AG04450 (cell line): ENCODE measurements around the gene FNIP2. TPM values are rescaled to one million over a fixed set of nuclear protein-coding genes. Genes with fewer than 3 reads are reported as not detected.
A peak's percentile ranks its signal among the peaks of the same experiment; 100 is the strongest.

Experiments
- CTCF ChIA-PET: fragments of 300-600, 350-600 bp; formaldehyde crosslinking; extraction: SDS; loops from one replicate; lab custom pipeline; 2022; ENCODE audit warnings: antibody characterized with exemption, inconsistent platforms; lab: Charles Lee
- POLR2A ChIA-PET: fragments of 350-600 bp; formaldehyde crosslinking; extraction: SDS; loops from one replicate; lab custom pipeline; 2021; ENCODE audit warnings: antibody characterized with exemption, inconsistent platforms; lab: Yijun Ruan, JAX
- DNase-seq: peaks from one replicate; pipeline ENCODE4 v3.0.0-alpha.2; 2011; ENCODE audit warnings: low read depth, low spot score
- H3K27ac ChIP-seq: one replicate; pipeline ENCODE4 v1.5.1; 2012; ENCODE audit warnings: low read depth, low read length, control low read depth
- H3K27me3 ChIP-seq: one replicate; pipeline ENCODE4 v1.6.0; 2012; ENCODE audit warnings: low read length; ENCODE audit not compliant: control insufficient read depth, insufficient read depth
- H3K4me3 ChIP-seq: 2 replicates; pipeline ENCODE4 v1.5.1; 2011; ENCODE audit warnings: mild to moderate bottlenecking, low read depth, low read length, control low read depth
- H3K9me3 ChIP-seq: 2 replicates; pipeline ENCODE4 v1.5.1; 2012; ENCODE audit warnings: low read length; ENCODE audit not compliant: control insufficient read depth, insufficient read depth
- polyA plus RNA-seq: library from polyadenylated mRNA; depleted of rRNA; stranded (reverse); fragments of >200 nt; gene quantifications from 2 replicates; pipeline ENCODE4 v1.2.3, GENCODE V29; 2011
- TF ChIP-seq, protein P1 (sequence below): IDR thresholded peaks from 2 replicates; pipeline ENCODE4 v1.5.1; 2011; ENCODE audit warnings: low read depth, low read length, control low read depth, inconsistent platforms

Gene FNIP2
- polyA plus RNA-seq, 1 experiment, result 8.4 TPM

DNA sequence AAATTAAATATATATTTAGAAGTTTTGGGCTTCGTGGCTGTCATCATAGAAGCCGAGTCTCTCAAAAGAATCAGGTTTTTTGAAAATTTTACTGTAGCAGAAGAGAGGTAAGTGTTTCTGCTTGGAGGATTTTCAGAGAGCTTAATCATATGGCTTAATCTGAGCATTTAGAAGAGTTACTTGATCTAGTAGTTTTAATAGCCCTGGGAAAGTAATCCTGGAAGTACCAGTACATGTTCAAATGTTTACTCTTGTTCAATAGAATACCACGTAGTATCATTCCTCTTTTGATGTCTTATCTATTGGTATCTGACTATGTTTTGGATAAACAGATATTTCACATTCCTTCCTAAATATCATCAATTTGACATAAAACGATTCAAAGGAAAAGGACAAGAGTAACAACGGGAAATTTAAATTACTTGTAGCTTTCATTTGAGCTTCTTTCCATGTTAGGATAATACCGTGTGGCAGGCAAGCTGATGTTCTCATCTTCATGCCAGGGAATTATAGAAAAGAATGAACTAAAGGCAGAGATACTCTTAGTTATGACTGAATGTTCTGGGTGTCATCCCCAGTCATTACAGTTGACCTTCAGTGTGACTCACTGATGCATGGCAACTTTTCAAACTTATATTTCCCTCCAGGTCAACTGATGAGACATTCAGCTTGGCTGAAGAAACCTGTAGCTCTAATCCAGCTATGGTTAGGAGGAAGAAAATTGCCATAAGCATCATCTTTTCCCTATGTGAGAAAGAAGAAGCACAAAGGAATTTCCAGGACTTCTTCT lies 89.8 kb downstream of the FNIP2 start:
- Histone ChIP-seq H3K27ac (no peak overlapping the region), H3K27me3 (no peaks in the 10 kb centered on the region), H3K9me3 (no peaks in the 10 kb centered on the region), H3K4me3 (no peak overlapping the region)
- ChIA-PET CTCF (interaction anchor here (0.6 to 3.9 kb wide), 15 partner anchors 15 to 343 kb away, joined by 3 to 86 read pairs (median 4); partner anchors contain the start of gene PPID), POLR2A (no interaction called here)
- TF ChIP-seq, protein P1, sequence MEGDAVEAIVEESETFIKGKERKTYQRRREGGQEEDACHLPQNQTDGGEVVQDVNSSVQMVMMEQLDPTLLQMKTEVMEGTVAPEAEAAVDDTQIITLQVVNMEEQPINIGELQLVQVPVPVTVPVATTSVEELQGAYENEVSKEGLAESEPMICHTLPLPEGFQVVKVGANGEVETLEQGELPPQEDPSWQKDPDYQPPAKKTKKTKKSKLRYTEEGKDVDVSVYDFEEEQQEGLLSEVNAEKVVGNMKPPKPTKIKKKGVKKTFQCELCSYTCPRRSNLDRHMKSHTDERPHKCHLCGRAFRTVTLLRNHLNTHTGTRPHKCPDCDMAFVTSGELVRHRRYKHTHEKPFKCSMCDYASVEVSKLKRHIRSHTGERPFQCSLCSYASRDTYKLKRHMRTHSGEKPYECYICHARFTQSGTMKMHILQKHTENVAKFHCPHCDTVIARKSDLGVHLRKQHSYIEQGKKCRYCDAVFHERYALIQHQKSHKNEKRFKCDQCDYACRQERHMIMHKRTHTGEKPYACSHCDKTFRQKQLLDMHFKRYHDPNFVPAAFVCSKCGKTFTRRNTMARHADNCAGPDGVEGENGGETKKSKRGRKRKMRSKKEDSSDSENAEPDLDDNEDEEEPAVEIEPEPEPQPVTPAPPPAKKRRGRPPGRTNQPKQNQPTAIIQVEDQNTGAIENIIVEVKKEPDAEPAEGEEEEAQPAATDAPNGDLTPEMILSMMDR, result no peak
- DNase-seq, result no peak

DNA sequence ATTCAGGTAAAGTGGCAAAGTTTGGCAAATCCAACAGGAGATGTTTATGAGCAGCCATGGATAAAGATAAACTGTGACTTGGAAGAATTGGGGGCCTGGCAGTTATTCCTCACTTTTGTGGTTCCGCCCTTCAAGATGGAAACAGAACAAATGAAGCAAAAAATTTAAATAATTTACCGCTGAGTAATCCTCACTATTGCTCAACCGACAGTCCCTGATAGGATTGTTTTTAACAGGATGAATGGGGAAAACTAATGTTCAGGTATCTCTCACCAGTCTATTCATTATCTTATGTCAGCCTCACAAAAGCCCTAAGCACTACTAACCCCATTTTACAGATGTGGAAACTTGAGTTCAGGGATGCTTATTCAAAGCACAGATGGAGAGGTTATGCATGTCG lies 90.8 kb downstream of the FNIP2 start:
- POLR2A ChIA-PET, result no interaction called here
- H3K9me3 ChIP-seq, result no peaks in the 10 kb centered on the region
- no peak for DNase-seq
- H3K27ac ChIP-seq, result no peak overlapping the region
- CTCF ChIA-PET, result interaction anchor here (1.4 kb wide), 1 partner anchor 106 kb away, joined by 3 read pairs; no protein-coding TSS in a partner anchor
- no peaks in the 10 kb centered on the region for H3K27me3 ChIP-seq
- no peak overlapping the region for H3K4me3 ChIP-seq
- TF ChIP-seq, protein P1, result no peak

DNA sequence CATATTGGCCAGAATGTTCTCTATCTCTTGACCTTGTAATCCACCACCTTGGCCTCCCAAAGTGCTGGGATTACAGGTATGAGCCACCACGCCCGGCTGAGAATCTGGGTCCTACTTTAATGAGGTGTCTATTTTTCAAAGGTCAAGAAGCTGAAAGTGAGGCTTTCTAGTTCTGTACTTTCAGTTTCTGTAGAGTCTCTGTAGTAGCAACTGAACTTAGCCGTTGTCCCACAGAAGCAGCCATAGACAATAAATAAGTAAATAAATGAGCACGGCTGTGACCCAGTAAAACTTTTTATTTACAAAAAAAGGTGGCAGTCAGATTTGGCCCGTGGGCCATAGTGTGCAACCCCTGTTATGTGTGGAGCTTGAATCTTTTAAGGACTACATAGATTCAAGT lies 92.0 kb downstream of the FNIP2 start:
- no peak overlapping the region for H3K27ac ChIP-seq
- POLR2A ChIA-PET, result no interaction called here
- TF ChIP-seq, protein P1, result no peak
- no peak overlapping the region for H3K4me3 ChIP-seq
- no peak for DNase-seq
- no peaks in the 10 kb centered on the region for H3K27me3 ChIP-seq
- CTCF ChIA-PET, result interaction anchor here (0.5 to 2.6 kb wide), 6 partner anchors 9 to 342 kb away, joined by 3 to 12 read pairs (median 4); no protein-coding TSS in a partner anchor
- no peaks in the 10 kb centered on the region for H3K9me3 ChIP-seq

DNA sequence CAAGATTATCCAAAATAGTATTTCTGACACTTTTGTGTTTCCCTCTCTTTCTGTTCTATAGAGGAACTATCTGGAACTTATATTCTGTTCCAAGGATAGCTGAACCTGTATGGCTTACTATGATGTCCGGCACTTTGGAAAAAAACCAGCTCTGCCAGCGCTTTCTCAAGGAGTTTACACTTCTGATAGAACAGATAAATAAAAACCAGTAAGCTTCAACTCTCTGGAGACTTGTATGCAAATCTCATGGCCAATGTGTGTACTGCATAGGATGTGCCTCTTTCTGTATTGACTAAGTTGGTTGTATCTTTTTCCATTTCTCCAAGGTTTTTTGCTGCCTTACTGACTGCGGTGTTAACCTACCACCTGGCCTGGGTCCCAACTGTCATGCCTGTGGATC lies 92.5 kb downstream of the FNIP2 start:
- Histone ChIP-seq H3K27me3 (no peaks in the 10 kb centered on the region), H3K4me3 (no peak overlapping the region), H3K27ac (no peak overlapping the region), H3K9me3 (no peaks in the 10 kb centered on the region)
- TF ChIP-seq, protein P1, result no peak
- no peak for DNase-seq
- ChIA-PET POLR2A (no interaction called here), CTCF (interaction anchor here (0.5 to 2.6 kb wide), 6 partner anchors 10 to 342 kb away, joined by 3 to 12 read pairs (median 4); no protein-coding TSS in a partner anchor)

DNA sequence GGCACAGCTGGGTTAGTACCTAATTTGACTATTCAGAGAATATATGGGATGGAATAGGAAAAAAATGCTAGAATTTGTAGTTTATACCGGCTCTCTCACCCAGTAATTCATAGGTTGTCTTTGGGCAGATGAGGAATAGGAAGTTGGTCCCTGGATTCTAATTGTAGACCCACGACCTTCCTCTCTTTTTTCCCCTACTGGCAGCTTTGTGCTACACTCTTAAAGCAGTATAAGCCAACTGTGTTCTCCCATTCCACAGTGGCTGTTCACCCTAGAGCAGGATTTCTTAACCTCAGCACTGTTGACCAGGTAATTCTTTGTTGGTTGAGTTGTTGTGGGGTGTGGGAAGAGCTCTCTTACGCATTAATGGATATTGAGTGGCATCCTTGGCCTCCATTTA lies 92.9 kb downstream of the FNIP2 start:
- ChIA-PET CTCF (interaction anchor here (0.9 to 2.6 kb wide), 4 partner anchors 10 to 341 kb away, joined by 3 to 12 read pairs (median 4); no protein-coding TSS in a partner anchor), POLR2A (no interaction called here)
- TF ChIP-seq, protein P1, result 0 out of 2 replicates have a peak, but pooled peaks have one; percentile 2
- no peak overlapping the region for H3K27ac ChIP-seq
- no peak overlapping the region for H3K4me3 ChIP-seq
- no peak for DNase-seq
- H3K27me3 ChIP-seq, result no peaks in the 10 kb centered on the region
- no peaks in the 10 kb centered on the region for H3K9me3 ChIP-seq
